Osteocyte (in vitro differentiated cells): ENCODE results near the gene NTN3. TPM values are rescaled to one million over a fixed set of nuclear protein-coding genes. Genes with fewer than 3 reads are reported as not detected.

Experiments
- DNase-seq: peaks from one replicate; pipeline ENCODE4 v3.0.0; 2021; ENCODE audit warnings: mixed read lengths; ENCODE audit not compliant: unreplicated experiment; ENCODE audit errors: extremely low spot score
- H3K27ac Mint-ChIP-seq: one replicate; pipeline ENCODE4 v1.8.0; 2021; ENCODE audit warnings: mild to moderate bottlenecking, mixed read lengths; ENCODE audit not compliant: unreplicated experiment
- H3K27me3 Mint-ChIP-seq: one replicate; pipeline ENCODE4 v1.8.0; 2021; ENCODE audit warnings: mixed read lengths; ENCODE audit not compliant: unreplicated experiment
- H3K36me3 Mint-ChIP-seq: one replicate; pipeline ENCODE4 v1.8.0; 2021; ENCODE audit warnings: mixed read lengths; ENCODE audit not compliant: unreplicated experiment
- H3K4me1 Mint-ChIP-seq: one replicate; pipeline ENCODE4 v1.8.0; 2021; ENCODE audit warnings: mixed read lengths; ENCODE audit not compliant: unreplicated experiment
- H3K4me3 Mint-ChIP-seq: one replicate; pipeline ENCODE4 v1.8.0; 2021; ENCODE audit warnings: mild to moderate bottlenecking, moderate library complexity, mixed read lengths; ENCODE audit not compliant: unreplicated experiment
- H3K9me3 Mint-ChIP-seq: one replicate; pipeline ENCODE4 v1.8.0; 2021; ENCODE audit warnings: mixed read lengths; ENCODE audit not compliant: unreplicated experiment
- CTCF ChIP-seq: fragments of 200-600 bp; sonication (generic); IDR thresholded peaks from 2 replicates; pipeline ENCODE4 v1.5.0; 2021; ENCODE audit warnings: antibody characterized with exemption, mild to moderate bottlenecking, moderate library complexity
- total RNA-seq: library from RNA; stranded (reverse); gene quantifications from 2 replicates; pipeline ENCODE4 v1.2.1, GENCODE V29; 2021

Gene NTN3
- total RNA-seq, 1 donor from 2014 or later, result 1.4 TPM

GRCh38 chr16:2498531-2499253 is 27.6 kb downstream of the NTN3 start:
- H3K27ac Mint-ChIP-seq, result no peak overlapping the region
- no peaks in the 10 kb centered on the region for H3K9me3 Mint-ChIP-seq
- no peak for TF ChIP-seq CTCF
- no peaks in the 10 kb centered on the region for H3K27me3 Mint-ChIP-seq
- H3K4me3 Mint-ChIP-seq, result no peak overlapping the region
- DNase-seq, result no peak
- peaks cover 18% of the 10 kb centered on the region for H3K4me1 Mint-ChIP-seq
- H3K36me3 Mint-ChIP-seq, result peaks cover 9% of the 10 kb centered on the region

GRCh38 chr16:2499454-2499853 is 28.4 kb downstream of the NTN3 start:
- Mint-ChIP-seq H3K27ac (no peak overlapping the region), H3K4me1 (peaks cover 18% of the 10 kb centered on the region), H3K36me3 (peaks cover 9% of the 10 kb centered on the region), H3K27me3 (no peaks in the 10 kb centered on the region), H3K9me3 (no peaks in the 10 kb centered on the region), H3K4me3 (no peak overlapping the region)
- TF ChIP-seq CTCF, result no peak
- no peak for DNase-seq

GRCh38 chr16:2499890-2500429 is 28.9 kb downstream of the NTN3 start:
- TF ChIP-seq CTCF, result no peak
- no peak overlapping the region for H3K4me3 Mint-ChIP-seq
- DNase-seq, result no peak
- H3K27ac Mint-ChIP-seq, result no peak overlapping the region
- H3K4me1 Mint-ChIP-seq, result peaks cover 18% of the 10 kb centered on the region
- H3K36me3 Mint-ChIP-seq, result peaks cover 9% of the 10 kb centered on the region
- H3K27me3 Mint-ChIP-seq, result no peaks in the 10 kb centered on the region
- no peaks in the 10 kb centered on the region for H3K9me3 Mint-ChIP-seq

GRCh38 chr16:2500430-2500917 is 29.4 kb downstream of the NTN3 start:
- Mint-ChIP-seq H3K36me3 (peaks cover 9% of the 10 kb centered on the region), H3K4me3 (no peak overlapping the region), H3K27ac (no peak overlapping the region), H3K4me1 (peaks cover 18% of the 10 kb centered on the region), H3K9me3 (no peaks in the 10 kb centered on the region), H3K27me3 (no peaks in the 10 kb centered on the region)
- no peak for DNase-seq
- no peak for TF ChIP-seq CTCF

GRCh38 chr16:2500918-2501750 is 30.0 kb downstream of the NTN3 start:
- H3K27me3 Mint-ChIP-seq, result no peaks in the 10 kb centered on the region
- H3K4me1 Mint-ChIP-seq, result peaks cover 18% of the 10 kb centered on the region
- DNase-seq, result peak; percentile 95
- H3K9me3 Mint-ChIP-seq, result no peaks in the 10 kb centered on the region
- no peak overlapping the region for H3K4me3 Mint-ChIP-seq
- TF ChIP-seq CTCF, result peak; percentile 99
- peaks cover 9% of the 10 kb centered on the region for H3K36me3 Mint-ChIP-seq
- no peak overlapping the region for H3K27ac Mint-ChIP-seq
